GM19455 (cell line): ENCODE measurements around the gene CTNNAL1.
A peak's percentile ranks its signal among the peaks of the same experiment; 100 is the strongest.
"Not testable (repeated sequence)": the region's sequence is repeated elsewhere in the genome, so short reads cannot be mapped to it uniquely, and the experiment has no call there.

ENCODE experiments used
- ATAC-seq: cut with Tn5 transposase; IDR thresholded peaks from one replicate; pipeline ENCODE4 v1.9.1; 2021; ENCODE audit not compliant: unreplicated experiment

Gene CTNNAL1

DNA sequence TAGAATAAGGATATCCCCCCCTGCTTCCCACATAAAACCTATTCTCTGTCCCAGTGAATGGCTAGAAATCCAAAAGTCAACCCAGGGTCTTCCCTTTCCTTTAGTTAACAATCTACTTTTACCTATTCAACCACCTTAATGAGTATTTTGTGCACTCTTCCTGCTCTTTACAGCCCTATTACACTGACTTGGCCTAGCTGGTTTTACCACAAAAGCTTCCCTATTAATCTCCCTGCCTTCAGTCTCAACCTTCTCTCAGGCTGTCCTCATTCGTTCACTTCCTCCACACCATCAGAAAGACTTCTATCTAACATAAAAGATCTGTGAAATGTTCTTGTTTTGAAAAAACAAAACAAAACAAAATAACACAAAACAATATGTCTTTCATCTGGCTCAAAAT is 16.2 kb downstream of the CTNNAL1 start:
- no peak for ATAC-seq

DNA sequence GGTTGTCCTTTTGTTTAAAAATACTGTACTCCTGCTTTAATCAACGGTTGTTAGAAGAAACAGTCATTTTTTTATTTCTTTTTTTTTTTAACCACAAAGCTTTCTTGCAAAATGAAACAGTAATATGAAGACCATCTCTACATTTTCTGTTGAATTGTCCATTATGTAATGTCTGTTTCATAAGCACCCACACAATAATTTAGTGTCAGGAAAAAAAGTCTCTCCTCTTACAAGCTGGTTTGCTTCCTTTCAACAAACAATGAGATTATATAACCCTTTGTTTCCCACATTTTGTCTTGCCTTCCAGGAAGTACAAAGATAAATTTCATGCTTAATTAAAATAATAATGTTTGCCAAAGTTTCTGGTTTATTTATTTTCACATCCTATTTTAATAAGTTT is 16.7 kb downstream of the CTNNAL1 start:
- no peak for ATAC-seq

DNA sequence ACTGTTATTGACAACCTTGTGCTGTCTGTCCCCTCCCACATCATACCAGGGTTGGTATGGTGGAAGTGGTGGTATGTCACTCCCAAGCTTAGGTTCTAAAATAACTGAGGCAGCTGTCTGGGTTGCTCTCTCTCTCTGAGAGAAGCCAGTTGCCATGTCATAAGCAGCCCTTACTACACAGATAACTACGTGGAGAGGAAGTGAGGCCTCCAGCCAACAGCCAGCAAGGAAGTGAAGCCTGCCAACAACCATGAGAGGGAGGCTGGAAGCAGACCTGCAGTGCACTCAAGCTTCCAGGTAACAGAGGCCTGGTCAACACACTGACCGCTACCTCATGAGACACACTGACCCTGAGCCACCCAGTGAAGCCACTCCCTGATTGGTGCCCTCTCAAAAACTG is 18.6 kb downstream of the CTNNAL1 start:
- peak; percentile 80 for ATAC-seq

DNA sequence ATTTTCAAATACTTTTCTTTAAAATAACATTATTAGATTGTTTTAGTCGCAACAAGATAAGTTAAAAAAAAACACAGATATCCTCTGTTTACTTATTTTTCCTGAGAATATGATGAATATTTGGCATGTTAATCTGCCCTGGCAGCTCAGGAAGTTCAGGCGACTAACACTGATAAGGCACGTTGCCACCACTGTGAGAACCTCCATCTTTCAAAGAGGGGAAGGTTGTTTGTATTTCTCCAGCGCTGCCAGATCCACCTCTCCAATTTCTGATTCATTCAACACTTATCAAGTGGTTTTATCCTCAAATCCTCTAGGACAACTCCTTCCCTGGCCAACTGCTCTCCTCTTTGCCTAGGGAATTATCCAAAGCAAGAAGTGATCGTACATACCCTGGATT is 21.8 kb downstream of the CTNNAL1 start:
- ATAC-seq = no peak

DNA sequence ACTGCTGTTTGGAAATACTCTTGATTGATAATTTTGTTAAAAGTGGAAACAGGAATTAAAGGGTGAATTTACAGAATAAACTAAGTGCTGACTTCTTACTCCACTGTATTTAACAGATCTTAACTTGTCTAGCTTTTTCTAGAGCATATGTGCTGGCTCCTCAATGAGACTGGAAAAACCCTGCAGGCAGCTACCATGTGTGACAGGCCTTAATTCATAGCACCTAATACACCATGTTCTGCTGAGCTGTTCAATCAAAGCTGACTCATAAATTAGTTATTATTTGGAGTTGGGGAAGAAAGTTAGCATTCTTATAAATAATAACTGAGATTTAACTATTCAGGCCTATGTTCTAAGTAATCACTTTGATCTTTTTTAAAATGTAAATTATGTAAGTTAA is 29.4 kb downstream of the CTNNAL1 start:
- ATAC-seq = no peak

DNA sequence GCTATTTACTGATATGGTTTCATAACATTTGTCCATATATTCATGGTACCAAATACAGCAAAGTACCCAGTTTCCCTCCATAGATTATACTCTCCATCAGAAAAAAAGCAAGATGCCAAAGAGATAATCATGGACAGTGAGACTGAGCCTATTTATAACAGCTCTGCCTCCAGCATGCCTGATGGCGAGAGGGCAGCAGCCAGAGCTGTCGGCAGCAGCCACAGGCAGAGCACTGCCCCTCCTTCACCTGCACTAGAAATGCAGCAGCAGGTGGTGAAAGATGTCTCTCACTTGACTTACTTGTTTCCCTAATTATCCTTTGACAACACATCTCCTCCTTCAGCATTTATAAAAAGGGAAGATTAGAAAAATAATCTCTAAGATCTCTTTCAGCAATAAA is 32.4 kb downstream of the CTNNAL1 start:
- ATAC-seq = no peak

DNA sequence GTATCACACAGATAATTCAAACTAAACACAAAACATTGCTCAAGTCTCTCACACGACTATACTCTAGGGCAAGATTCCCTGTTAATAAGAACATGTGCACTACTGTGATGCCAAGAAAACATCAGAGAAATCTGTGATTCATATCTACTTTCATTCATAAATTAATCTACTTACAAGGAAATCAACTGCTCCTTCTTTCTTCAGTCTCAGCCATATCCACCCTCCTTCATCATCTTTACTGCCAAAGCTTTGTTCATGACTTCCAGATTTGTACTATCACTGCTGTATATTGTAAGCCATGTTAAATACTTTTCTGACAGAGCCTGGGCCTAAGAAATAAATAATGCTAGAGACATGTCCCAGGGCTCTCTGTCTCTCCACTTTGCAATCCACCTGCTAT is 35.1 kb downstream of the CTNNAL1 start:
- no peak for ATAC-seq

DNA sequence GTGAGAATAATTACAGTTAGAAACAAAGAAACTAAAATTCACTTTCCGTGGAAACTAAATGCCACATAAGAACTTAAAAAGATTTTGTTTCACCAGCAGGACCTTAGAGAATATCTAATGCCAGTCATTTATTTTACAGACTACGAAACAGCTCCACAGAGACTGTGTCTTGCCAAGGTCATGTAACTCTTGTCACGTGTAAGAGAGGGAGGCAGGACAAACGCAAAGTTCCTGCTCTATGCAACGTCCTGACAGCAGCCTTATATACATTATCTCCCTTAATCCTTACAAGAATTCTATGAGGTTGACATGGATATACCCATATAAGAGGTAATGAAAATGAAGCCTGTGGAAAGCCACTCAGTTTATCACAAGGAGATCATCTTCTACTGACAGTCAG is 39.4 kb downstream of the CTNNAL1 start:
- no peak for ATAC-seq

DNA sequence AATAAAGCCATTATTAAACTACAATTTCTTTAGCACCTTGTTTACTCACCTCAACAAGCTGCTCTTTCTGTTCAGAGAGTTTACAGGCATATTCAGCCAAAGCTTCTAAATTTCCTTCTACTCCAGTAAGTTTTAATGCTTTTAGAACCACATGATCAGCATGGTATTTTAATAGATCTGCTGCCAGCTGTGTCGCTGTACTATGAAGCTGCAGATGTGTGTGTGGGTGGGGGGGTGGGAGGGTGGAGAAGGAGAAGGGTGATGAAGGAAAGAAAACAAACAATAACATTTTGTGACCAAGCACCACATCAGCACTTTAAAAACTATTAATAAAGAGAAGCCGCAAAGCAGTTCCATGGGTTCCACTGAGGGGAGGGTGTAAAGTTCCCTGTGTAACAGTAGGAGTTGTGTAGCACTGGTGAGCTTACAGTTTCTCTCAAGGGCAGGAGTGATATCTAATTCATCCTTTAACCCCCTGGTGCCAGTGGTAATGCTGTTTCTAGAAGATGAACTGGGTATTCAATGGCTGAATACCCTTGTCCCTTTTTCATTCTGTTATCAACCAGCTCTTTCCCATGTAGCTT is 40.6 kb downstream of the CTNNAL1 start:
- no peak for ATAC-seq

DNA sequence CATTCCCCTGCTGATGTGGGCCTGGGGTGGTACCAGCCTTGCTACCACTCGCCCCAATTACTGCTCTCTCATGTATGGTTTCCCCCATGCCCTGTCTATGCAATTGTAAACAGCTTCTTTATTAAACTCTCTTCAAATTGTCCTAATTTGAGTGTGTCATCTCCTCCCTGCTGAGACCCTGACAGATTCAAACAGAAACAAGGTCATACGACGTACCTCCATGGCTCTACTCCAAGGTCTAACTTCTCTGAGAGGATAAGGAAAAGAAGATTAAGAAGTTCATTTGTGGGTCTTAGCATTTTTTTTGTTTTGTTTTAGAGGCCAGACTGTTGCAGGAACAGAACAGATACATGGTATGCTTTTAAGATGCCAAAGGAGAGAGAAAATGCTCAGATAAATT is 41.1 kb downstream of the CTNNAL1 start:
- ATAC-seq = no peak

DNA sequence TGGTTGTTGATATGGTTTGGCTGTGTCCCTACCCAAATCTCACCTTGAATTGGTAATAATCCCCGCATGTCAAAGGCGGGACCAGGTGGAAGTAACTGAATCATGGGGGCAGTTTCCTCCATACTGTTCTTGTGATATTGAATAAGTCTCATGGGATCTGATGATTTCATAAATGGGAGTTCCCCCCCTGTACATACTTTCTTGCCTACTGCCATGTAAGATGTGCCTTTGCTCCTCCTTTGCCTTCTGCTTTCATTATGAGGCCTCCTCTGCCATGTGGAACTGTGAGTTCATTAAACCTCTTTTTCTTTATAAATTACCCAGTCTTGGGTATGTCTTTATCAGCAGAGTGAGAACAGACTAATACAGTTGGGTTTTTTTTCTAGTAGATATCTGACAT is 41.9 kb downstream of the CTNNAL1 start:
- ATAC-seq = not testable (repeated sequence)

DNA sequence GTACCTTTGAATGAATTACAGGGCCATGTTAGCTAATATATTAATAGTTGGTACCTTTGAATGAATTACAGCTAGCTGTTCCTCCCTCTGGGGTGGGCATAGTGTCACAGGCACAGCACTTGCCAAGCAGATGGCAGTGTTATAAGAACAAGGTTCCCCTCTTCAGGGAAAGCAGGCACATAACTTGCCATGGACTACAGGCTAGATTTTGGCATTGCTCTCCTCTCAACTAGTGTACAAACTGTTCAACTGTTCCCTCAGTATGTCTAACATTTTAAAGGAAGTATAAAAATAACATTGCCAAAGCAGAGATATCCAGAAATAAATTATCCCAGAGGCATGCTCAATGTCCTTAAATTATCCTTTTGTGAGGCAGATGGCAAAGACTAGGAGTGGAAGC is 45.4 kb downstream of the CTNNAL1 start:
- no peak for ATAC-seq

DNA sequence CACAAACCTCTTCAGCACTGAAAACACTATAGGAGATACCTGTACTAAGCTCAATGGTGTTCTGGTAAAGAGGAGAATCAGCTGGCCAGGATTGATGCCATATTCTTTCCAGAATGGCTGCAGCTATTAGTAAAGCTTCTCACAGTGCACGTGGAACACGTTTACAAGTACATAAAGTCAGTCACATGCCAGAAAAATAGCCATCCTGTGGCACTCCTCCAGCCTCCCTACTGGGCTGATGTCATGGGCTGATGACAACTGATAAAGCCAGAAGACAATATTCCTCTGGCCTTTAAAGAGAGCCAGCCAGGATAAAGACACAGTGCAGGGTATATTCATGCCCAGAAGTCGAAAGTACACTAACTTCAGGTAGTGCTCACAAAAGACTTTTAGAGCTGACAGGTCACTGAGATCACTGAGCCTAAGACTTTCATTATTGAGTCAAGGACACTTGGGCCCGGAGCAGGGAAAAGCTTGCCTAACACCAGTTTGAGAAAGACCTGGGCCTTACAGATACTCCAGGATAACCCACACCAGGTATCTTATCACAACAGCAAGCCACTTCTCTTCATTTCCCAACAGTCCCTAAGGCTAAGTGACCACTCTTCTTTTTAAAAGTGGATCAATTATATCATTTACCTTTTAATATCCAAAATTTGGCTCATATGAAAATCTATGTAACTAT is 49.7 kb downstream of the CTNNAL1 start:
- ATAC-seq = no peak

DNA sequence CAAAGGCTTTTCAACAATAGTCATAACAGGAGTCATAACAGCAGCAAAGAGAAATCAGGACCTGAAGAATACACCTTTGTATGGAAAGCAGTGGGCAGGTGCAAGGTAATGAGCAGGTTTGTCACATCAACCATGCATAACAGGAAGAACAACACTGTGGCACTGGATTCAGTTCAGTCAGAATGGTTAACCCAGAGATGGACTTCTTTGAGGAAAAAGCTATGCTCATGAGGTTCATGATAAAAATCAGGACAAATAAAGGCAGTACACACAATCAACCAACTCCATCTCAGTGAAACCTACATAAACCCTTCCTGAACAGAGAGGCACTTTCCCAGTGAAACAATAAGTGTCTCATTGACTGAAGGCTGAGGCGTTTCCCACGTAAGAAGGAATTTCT is 52.1 kb downstream of the CTNNAL1 start:
- ATAC-seq = no peak

DNA sequence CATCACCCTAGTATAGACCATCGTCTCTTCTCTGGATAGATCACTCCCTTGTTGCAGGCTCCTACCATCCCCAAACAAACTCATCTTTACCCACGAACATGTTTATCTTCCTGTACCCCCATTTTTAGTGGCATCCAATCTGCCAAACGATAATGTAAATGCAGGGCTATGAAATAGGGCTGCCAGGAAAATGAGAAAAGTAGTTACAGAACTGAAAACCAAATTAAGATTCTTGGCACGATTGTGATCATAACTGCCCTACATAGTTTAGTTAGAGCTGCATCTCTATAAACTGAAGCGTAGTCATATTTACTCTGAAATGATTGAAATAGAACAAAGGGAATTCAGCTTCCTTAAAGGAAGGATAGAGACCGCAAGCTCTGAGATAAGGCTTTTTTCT is 53.0 kb downstream of the CTNNAL1 start:
- ATAC-seq = no peak

DNA sequence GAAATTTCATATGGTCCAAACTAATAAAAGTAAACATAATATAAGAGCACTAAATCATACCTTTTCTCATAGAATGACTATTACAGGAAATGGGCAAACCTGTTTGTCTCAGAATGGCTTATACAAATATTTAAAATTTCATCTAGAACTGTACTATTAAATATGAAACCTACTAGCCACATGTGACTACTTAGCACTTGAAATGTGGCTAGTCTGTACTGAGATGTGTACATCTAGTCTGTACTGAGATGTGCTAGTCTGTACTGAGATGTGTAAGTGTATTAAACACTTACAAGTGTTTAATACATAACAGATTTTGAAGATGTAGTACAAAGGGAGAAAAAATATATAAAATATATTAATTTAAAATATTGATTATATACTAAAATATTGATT is 56.7 kb downstream of the CTNNAL1 start:
- ATAC-seq = no peak

DNA sequence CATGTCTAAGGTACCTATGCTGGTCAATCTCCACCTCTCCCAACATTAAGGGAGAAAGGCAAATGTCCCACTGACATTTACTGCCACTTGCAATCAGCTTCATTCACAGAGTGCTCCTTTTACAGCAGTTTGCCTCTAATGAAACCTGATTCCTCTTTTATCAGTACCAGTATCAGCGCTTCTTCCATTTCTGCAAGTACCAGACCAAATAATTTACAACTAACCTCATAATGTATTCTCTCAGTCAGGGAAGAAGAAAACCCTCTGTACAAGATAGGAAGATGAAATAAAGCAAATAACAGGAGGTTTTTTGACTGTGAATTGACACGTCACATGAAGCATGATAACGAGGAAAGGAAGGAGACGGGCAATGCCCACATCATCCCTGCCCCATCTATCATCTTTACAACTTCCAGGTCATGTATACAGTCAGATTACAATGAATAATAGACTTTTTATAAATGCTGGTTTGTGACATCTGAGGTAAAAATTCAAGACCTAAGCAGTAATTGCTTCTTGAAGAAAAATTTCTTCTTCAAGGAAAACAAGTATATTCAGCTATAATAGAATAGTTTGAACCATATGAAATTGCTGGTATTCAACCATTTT is 57.2 kb downstream of the CTNNAL1 start:
- no peak for ATAC-seq

DNA sequence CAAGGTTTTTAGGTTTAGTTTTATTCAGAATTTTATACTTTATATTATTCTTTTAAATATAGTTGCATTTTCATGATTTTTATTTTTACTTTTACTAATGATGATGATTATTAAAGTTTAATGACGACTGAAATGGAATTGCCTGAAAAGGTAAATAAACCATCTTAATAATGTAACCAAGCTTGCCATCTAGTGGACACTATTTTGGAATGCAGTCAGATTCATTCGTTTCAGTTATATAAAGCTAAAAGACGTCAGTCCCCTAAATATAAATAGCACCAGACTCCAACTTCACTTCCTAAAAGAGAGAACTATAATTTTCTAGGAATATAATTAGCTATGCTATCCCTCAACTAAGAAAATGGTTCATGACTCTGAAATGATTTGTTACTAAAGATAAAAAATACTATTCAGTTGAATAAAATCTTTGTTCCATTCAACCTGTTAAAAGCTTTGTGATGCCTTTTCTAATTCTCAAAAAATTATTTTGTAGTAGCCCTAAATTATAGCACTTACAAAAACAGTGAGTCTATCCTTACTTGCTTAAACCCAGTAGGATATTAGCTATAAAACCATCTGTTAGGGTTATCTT is 59.2 kb downstream of the CTNNAL1 start:
- no peak for ATAC-seq

DNA sequence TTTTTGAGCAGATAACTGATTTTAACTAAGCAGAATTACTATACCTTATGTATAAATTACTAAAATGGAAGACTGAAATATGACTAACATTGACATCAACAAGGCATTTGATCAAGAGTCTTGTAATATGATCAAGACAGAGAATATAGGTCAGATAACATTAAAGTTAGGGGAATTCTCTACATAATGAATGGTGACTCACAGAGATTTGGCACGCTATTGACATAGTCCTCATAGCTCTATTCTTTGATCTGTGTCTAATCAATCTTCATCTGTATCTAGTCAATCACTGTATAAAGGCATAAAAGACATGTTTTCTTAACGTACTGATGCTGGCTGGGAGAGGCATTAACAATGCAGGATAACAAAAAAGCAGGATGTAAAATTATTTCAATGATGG is 61.7 kb downstream of the CTNNAL1 start:
- no peak for ATAC-seq

DNA sequence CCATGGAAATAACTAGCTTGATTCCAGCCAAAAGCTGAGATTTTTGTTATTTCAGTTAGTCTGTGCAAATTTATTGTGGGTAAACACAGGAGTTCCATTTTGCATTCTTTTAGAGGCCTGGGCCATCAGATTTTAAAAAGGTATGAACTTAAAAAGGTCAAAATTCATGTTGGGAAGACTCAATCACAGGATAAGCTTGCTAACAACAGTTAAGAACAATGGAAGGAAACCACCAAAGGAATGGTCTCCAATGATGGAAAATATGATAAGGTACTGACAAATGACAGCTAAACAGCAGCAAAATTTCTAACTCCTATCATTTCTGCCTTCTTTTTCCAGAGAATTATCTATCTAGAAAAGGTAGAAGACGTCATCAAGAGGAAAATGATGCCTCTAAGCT is 63.1 kb downstream of the CTNNAL1 start:
- ATAC-seq = no peak

DNA sequence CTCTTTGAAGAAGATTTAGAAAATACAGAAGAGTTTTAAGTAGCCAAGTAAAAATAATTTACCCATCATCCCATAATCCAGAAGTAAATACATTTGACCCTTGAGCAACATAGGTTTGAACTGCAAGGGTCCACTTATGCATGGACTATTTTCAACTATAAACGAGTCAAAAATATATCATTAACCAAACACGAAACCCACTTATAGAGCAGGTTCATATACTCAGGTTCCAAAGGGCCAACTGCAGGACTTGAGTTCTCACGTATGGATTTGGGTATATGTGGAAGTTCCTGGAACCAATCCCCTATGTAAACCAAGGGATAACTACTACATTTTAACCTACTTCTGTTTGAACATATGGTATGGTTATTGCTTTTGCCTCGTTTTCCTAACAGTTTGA is 73.3 kb downstream of the CTNNAL1 start:
- no peak for ATAC-seq

DNA sequence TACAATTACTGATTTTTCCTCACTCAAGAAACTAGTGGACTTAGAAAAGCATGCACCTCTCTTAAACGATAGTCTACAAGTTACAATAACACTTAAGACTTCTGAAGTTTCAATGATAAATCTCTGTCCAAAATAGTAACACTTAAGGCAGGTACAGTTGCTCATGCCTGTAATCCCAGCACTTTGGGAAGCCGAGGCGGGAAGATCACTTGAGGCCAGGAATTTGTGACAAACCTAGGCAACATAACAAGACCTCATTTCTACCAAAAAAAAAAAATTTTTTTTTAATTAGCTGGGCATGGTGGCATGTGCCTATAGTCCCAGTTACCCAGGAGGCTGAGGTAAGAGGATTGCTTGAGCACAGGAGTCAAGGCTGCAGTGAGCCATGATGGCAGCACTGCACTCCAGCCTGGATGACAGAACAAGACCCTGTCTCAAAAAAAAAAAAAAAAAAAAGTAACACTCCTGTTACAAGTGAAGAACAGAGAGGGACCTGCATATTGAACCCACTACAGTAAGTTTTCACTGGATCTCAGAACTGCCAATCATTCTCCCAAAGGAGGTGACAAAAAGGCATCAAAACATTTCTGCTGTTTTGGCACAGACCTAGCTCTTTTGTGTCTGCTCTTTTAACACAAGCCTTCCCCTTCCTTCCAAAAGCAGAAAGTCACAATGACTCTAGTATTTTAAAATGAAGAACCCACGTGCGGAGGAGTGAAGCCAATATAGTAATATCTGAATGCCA is 75.6 kb downstream of the CTNNAL1 start:
- no peak for ATAC-seq
